H1 (cell line): ENCODE results near the gene CDK5RAP2. TPM values are rescaled to one million over a fixed set of nuclear protein-coding genes. Genes with fewer than 3 reads are reported as not detected.

Experiments used
- CTCF ChIA-PET: fragments of 300-600 bp; sonication (Branson Sonifier 250); formaldehyde crosslinking; loops from one replicate; lab custom pipeline; 2021; ENCODE audit not compliant: partially characterized antibody; lab: Charles Lee
- POLR2A ChIA-PET: fragments of 300-600 bp; sonication (Branson Sonifier 250); formaldehyde crosslinking; loops from one replicate; lab custom pipeline; 2021; ENCODE audit warnings: inconsistent platforms; ENCODE audit not compliant: partially characterized antibody; lab: Charles Lee
- DNase-seq, 2 experiments: peaks; one replicate each; pipeline versions ENCODE4 v3.0.0 to v3.0.0-alpha.2; 2010 to 2022; ENCODE audit warnings: low spot score in 2 of 2, low read depth in 1 of 2, mixed read lengths in 1 of 2
- FAIRE-seq: peaks from 2 replicates; lab custom pipeline; 2011; peaks lifted over from hg19 to GRCh38; lab: Jason Lieb, UNC
- H2AFZ ChIP-seq: 2 replicates; pipeline ENCODE4 v1.8.1; 2012; ENCODE audit warnings: low read length, inconsistent platforms
- H2AK5ac ChIP-seq: 2 replicates; pipeline ENCODE4 v1.6.1; 2013; ENCODE audit warnings: low read depth, low read length
- H2BK120ac ChIP-seq: replicated peaks from 2 replicates; pipeline ENCODE3; 2013; ENCODE audit warnings: low read depth, low read length, inconsistent platforms
- H2BK12ac ChIP-seq: 2 replicates; pipeline ENCODE4 v1.6.1; 2013; ENCODE audit warnings: low read depth, low read length
- H2BK15ac ChIP-seq: 2 replicates; pipeline ENCODE4 v1.6.1; 2013; ENCODE audit warnings: low read length
- H2BK20ac ChIP-seq: 2 replicates; pipeline ENCODE4 v1.6.1; 2013; ENCODE audit warnings: low read length
- H2BK5ac ChIP-seq: 2 replicates; pipeline ENCODE4 v1.6.1; 2013; ENCODE audit warnings: low read depth, low read length
- H3K14ac ChIP-seq: 2 replicates; pipeline ENCODE4 v1.6.1; 2013; ENCODE audit warnings: inconsistent platforms; ENCODE audit not compliant: insufficient read length
- H3K18ac ChIP-seq: 2 replicates; pipeline ENCODE4 v1.6.1; 2013; ENCODE audit warnings: low read length; ENCODE audit errors: extremely low read depth
- H3K23ac ChIP-seq: 2 replicates; pipeline ENCODE4 v1.6.1; 2013; ENCODE audit warnings: inconsistent platforms; ENCODE audit not compliant: insufficient read length
- H3K23me2 ChIP-seq: 2 replicates; pipeline ENCODE4 v1.6.1; 2013; ENCODE audit warnings: low read depth, low read length
- H3K27ac ChIP-seq: 2 replicates; pipeline ENCODE4 v1.6.1; 2011; ENCODE audit warnings: low read depth, low read length, inconsistent platforms
- H3K27me3 ChIP-seq, 4 experiments: replicated peaks in 1 of 4; 1 replicate in 1 of 4; 2 replicates in 3 of 4; pipeline versions ENCODE4 v1.6.1 to v1.8.1; 2011 to 2013; ENCODE audit warnings: low read length in 3 of 4, mild to moderate bottlenecking in 3 of 4, inconsistent platforms in 2 of 4, mixed read lengths in 2 of 4, moderate library complexity in 1 of 4; ENCODE audit not compliant: control insufficient read depth in 3 of 4, insufficient read depth in 3 of 4; ENCODE audit errors: extremely low read depth in 1 of 4
- H3K36me3 ChIP-seq, 4 experiments: 2 replicates each; pipeline versions ENCODE4 v1.6.1 to v1.8.1; 2011 to 2013; ENCODE audit warnings: mild to moderate bottlenecking in 4 of 4, low read length in 3 of 4, moderate library complexity in 2 of 4, control low read depth in 1 of 4, inconsistent platforms in 1 of 4; ENCODE audit not compliant: insufficient read depth in 4 of 4, control insufficient read depth in 2 of 4
- H3K4ac ChIP-seq: replicated peaks from 2 replicates; pipeline ENCODE3; 2013; ENCODE audit warnings: low read length, low read depth, mixed read lengths, inconsistent platforms; ENCODE audit not compliant: insufficient read length
- H3K4me1 ChIP-seq, 4 experiments: replicated peaks in 1 of 4; 1 replicate in 1 of 4; 2 replicates in 3 of 4; pipeline versions ENCODE4 v1.6.1 to v1.8.1; 2011 to 2013; ENCODE audit warnings: low read length in 3 of 4, inconsistent platforms in 2 of 4, mixed read lengths in 1 of 4; ENCODE audit not compliant: insufficient read depth in 4 of 4, control insufficient read depth in 3 of 4
- H3K4me2 ChIP-seq, 2 experiments: 2 replicates each; pipeline versions ENCODE4 v1.6.1 to v1.8.1; 2011 to 2013; ENCODE audit warnings: low read depth in 2 of 2, low read length in 2 of 2, control low read depth in 1 of 2, inconsistent platforms in 1 of 2, mild to moderate bottlenecking in 1 of 2; ENCODE audit not compliant: insufficient read depth in 1 of 2
- H3K4me3 ChIP-seq, 4 experiments: fragments of 200-600, 300-600 bp in 1 of 4; sonication (generic), shearing (Covaris generic), sonication (Bioruptor Twin) in 1 of 4; 2 replicates each; pipeline versions ENCODE4 v1.5.1 to v1.8.1; 2011 to 2016; ENCODE audit warnings: low read length in 4 of 4, low read depth in 3 of 4, control low read depth in 2 of 4, inconsistent platforms in 2 of 4, mild to moderate bottlenecking in 2 of 4, mixed read lengths in 1 of 4, moderate library complexity in 1 of 4; ENCODE audit not compliant: insufficient read depth in 2 of 4; ENCODE audit errors: extremely low read depth in 1 of 4
- H3K56ac ChIP-seq: replicated peaks from 2 replicates; pipeline ENCODE3; 2013; ENCODE audit warnings: low read depth, mild to moderate bottlenecking, mixed read lengths, low read length, inconsistent platforms; ENCODE audit not compliant: insufficient read length
- H3K79me1 ChIP-seq: 2 replicates; pipeline ENCODE4 v1.6.1; 2013; ENCODE audit warnings: low read depth, low read length, control low read depth
- H3K79me2 ChIP-seq, 2 experiments: 2 replicates each; pipeline versions ENCODE4 v1.6.1 to v1.8.1; 2012 to 2013; ENCODE audit warnings: low read length in 2 of 2, mild to moderate bottlenecking in 2 of 2, inconsistent platforms in 1 of 2; ENCODE audit not compliant: insufficient read depth in 2 of 2, control insufficient read depth in 1 of 2
- H3K9ac ChIP-seq, 4 experiments: replicated peaks in 1 of 4; 1 replicate in 1 of 4; 2 replicates in 3 of 4; pipeline versions ENCODE4 v1.6.1 to v1.8.1; 2011 to 2013; ENCODE audit warnings: low read depth in 3 of 4, low read length in 3 of 4, control low read depth in 2 of 4, mild to moderate bottlenecking in 2 of 4, moderate library complexity in 2 of 4, inconsistent platforms in 1 of 4; ENCODE audit errors: extremely low read depth in 1 of 4
- H3K9me3 ChIP-seq, 2 experiments: 2 replicates each; pipeline versions ENCODE4 v1.6.1 to v1.8.1; 2012 to 2013; ENCODE audit warnings: mild to moderate bottlenecking in 2 of 2, moderate library complexity in 2 of 2, control low read depth in 1 of 2, inconsistent platforms in 1 of 2, low read depth in 1 of 2, low read length in 1 of 2, mixed read lengths in 1 of 2; ENCODE audit not compliant: insufficient read depth in 2 of 2
- H4K20me1 ChIP-seq, 2 experiments: replicated peaks in 1 of 2; 2 replicates each; pipeline versions ENCODE3 to v1.8.1; 2011 to 2013; ENCODE audit warnings: inconsistent platforms in 2 of 2, low read length in 2 of 2, mild to moderate bottlenecking in 1 of 2; ENCODE audit not compliant: insufficient read depth in 2 of 2, control insufficient read depth in 1 of 2
- H4K5ac ChIP-seq: 2 replicates; pipeline ENCODE4 v1.6.1; 2013; ENCODE audit warnings: low read length, low read depth, mixed read lengths, inconsistent platforms; ENCODE audit not compliant: insufficient read length
- H4K8ac ChIP-seq: 2 replicates; pipeline ENCODE4 v1.8.0; 2013; ENCODE audit warnings: mild to moderate bottlenecking, moderate library complexity, low read length, inconsistent platforms; ENCODE audit not compliant: insufficient read depth; ENCODE audit errors: extremely low read depth
- H4K91ac ChIP-seq: replicated peaks from 2 replicates; pipeline ENCODE3; 2013; ENCODE audit warnings: low read length, mixed read lengths, inconsistent platforms; ENCODE audit not compliant: insufficient read length
- EZH2 ChIP-seq: fragments of 200-600 bp; sonication (generic); IDR thresholded peaks from 2 replicates; pipeline ENCODE4 v1.7.1; 2012; ENCODE audit warnings: low read depth, mild to moderate bottlenecking, moderate library complexity, low read length, inconsistent platforms; ENCODE audit not compliant: severe bottlenecking
- KDM1A ChIP-seq: fragments of 200-600, 300-600 bp; sonication (generic); IDR thresholded peaks from 2 replicates; pipeline ENCODE4 v1.7.1; 2016; ENCODE audit warnings: mild to moderate bottlenecking, low read length, borderline replicate concordance
- WGBS, 2 experiments: shearing (Covaris generic) in 1 of 2; methylation state at CpG; one replicate each; pipeline versions ENCODE4 v1.1.6 to v1.1.7; 2013 to 2015; ENCODE audit warnings: low lambda C conversion rate in 2 of 2, mixed read lengths in 2 of 2, inconsistent platforms in 1 of 2, low coverage in 1 of 2, missing lambda C conversion rate in 1 of 2; ENCODE audit not compliant: insufficient replicate concordance in 2 of 2, insufficient coverage in 1 of 2, insufficient read length in 1 of 2; ENCODE audit errors: extremely low coverage in 1 of 2, missing lambda C conversion rate in 1 of 2; 5-methylcytosine and 5-hydroxymethylcytosine counted together
- polyA plus RNA-seq, 7 experiments: library from polyadenylated mRNA; depleted of rRNA in 3 of 7; stranded (reverse) in 5 of 7; unstranded in 2 of 7; fragments of >200 nt in 5 of 7; fragments of 200-250 nt in 2 of 7; gene quantifications; 1 replicate in 5 of 7; 2 replicates in 1 of 7; 4 replicates in 1 of 7; pipeline versions ENCODE4 v1.2.1 to v1.2.3, GENCODE V29; 2011 to 2013; ENCODE audit warnings: missing spikeins in 2 of 7, mixed read lengths in 2 of 7
- total RNA-seq: library from RNA; stranded (reverse); fragmentation: NEBNext Ultra II Directional; extraction: Animal tissue kit (Norgen Biotek cat#: 25700); gene quantifications from 2 replicates; pipeline ENCODE4 v1.2.1, GENCODE V29; 2021

Gene CDK5RAP2
- total and polyA plus RNA-seq, 2 of the 8 experiments (the other 6 are each of a cell fraction or from before 2014, with no cell fraction given) = 19.8 to 49.4 TPM

DNA sequence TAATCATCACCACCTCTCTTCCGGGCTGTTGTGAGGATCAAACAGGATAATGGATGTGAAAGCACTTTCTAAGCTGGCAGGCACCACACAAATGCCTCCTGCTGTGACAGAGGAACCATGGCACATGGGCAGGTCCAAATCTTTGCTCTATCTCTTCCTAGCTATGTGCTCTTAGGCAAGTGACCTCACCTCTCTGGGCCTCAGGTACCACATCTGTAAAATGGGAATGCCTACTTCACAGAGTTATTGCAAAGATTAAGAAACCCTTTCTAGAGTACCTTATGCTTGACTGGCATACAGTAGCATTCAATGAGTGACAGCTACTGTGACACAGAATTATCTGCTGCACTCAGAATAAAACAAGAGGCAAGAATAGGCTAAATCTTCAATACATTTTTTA, 51.6 kb downstream of the CDK5RAP2 start:
- no peak overlapping the region for H4K8ac ChIP-seq
- H2BK12ac ChIP-seq = no peak overlapping the region
- H2BK120ac ChIP-seq = no peak overlapping the region
- 84% methylated on average over 1 of the region's 1 CpG; no CpG with 5 or more reads in 1 of the 2 experiments for WGBS, 2 experiments
- FAIRE-seq = no peak
- DNase-seq = no peak
- TF ChIP-seq KDM1A = peak; percentile 57; the same call in 1 of the 2 replicates
- TF ChIP-seq EZH2 = no peak
- H3K23ac ChIP-seq = no peak overlapping the region
- peak overlapping the region; percentile 22 for H4K91ac ChIP-seq
- peak overlapping the region; percentile 55 for H3K4ac ChIP-seq
- H2BK20ac ChIP-seq = no peak overlapping the region
- no peak overlapping the region for H3K18ac ChIP-seq
- H3K23me2 ChIP-seq = no peaks in the 10 kb centered on the region; the same call in 1 of the 2 replicates
- H3K56ac ChIP-seq = no peak overlapping the region
- no peak overlapping the region for H2BK15ac ChIP-seq
- H2BK5ac ChIP-seq = peak overlapping the region; percentile 1; the same call in 1 of the 2 replicates
- H2AFZ ChIP-seq = no peak overlapping the region
- peaks cover 5 to 74% (median 35%) of the 10 kb centered on the region in 4 experiments for H3K36me3 ChIP-seq
- no peaks in the 10 kb centered on the region for H3K27me3 ChIP-seq
- no peak overlapping the region for H3K27ac ChIP-seq
- no peak overlapping the region for H2AK5ac ChIP-seq
- H3K4me3 ChIP-seq = peak overlapping the region in 1 of 4 experiments; percentile 18; a peak in 1 of 8 replicates
- ChIA-PET POLR2A (interaction anchor here (0.9 kb wide), 1 partner anchor 8 kb away, joined by 3 read pairs; no protein-coding TSS in a partner anchor), CTCF (interaction anchor here (0.8 to 4.9 kb wide), 4 partner anchors 41 to 90 kb away, joined by 3 to 23 read pairs (median 6); no protein-coding TSS in a partner anchor)
- no peak overlapping the region for H3K9ac ChIP-seq
- no peaks in the 10 kb centered on the region for H3K9me3 ChIP-seq
- H4K20me1 ChIP-seq = peaks cover 0 to 3% of the 10 kb centered on the region in 2 experiments
- no peaks in the 10 kb centered on the region for H3K79me2 ChIP-seq
- H3K14ac ChIP-seq = no peak overlapping the region
- H3K4me2 ChIP-seq = peak overlapping the region; percentile 36 to 51; a peak in 2 of 4 replicates
- 0 out of 2 replicates have a peak, but pooled peaks cover 3% of the 10 kb centered on the region for H3K79me1 ChIP-seq
- H4K5ac ChIP-seq = no peak overlapping the region
- peaks cover 0 to 20% (median 15%) of the 10 kb centered on the region in 4 experiments; a peak in 6 of 7 replicates for H3K4me1 ChIP-seq
